Suprapubic skin (tissue), 4 donors: ENCODE data around the gene ZCCHC3. TPM values are rescaled to one million over a fixed set of nuclear protein-coding genes. Genes with fewer than 3 reads are reported as not detected.

Experiments used
- DNase-seq, 2 donors: peaks; one replicate each; pipeline ENCODE4 v3.0.0-alpha.2; 2019; ENCODE audit warnings: low spot score in 2 of 2
- H3K27ac ChIP-seq: fragments of 200-600 bp; sonication (generic); one replicate; pipeline ENCODE4 v1.5.1; 2019
- H3K27me3 ChIP-seq: fragments of 200-600 bp; sonication (generic); one replicate; pipeline ENCODE4 v1.5.1; 2019
- H3K36me3 ChIP-seq: fragments of 200-600 bp; sonication (generic); one replicate; pipeline ENCODE4 v1.5.1; 2019
- H3K4me1 ChIP-seq: fragments of 200-600 bp; sonication (generic); one replicate; pipeline ENCODE4 v1.5.1; 2019
- H3K4me3 ChIP-seq: fragments of 200-600 bp; sonication (generic); one replicate; pipeline ENCODE4 v1.5.1; 2019; ENCODE audit warnings: mild to moderate bottlenecking
- H3K9me3 ChIP-seq: fragments of 200-600 bp; sonication (generic); one replicate; pipeline ENCODE4 v1.5.1; 2019
- EP300 ChIP-seq: sonication (generic); formaldehyde crosslinking; IDR thresholded peaks from one replicate; pipeline ENCODE4 v1.6.1; 2017; ENCODE audit warnings: antibody characterized with exemption
- POLR2A ChIP-seq, 2 donors: fragments of 450-650 bp; IDR thresholded peaks; one replicate each; pipeline ENCODE4 v1.6.1; 2017; ENCODE audit warnings: antibody characterized with exemption in 2 of 2, mild to moderate bottlenecking in 2 of 2, moderate library complexity in 2 of 2
- POLR2AphosphoS5 ChIP-seq, 3 donors: sonication (generic); formaldehyde crosslinking; IDR thresholded peaks; one replicate each; pipeline ENCODE4 v1.6.1; 2017; ENCODE audit warnings: antibody characterized with exemption in 3 of 3
- WGBS: methylation state at CpG from one replicate; pipeline ENCODE4 v1.1.5; 2018; 5-methylcytosine and 5-hydroxymethylcytosine counted together
- total RNA-seq, 4 donors: library from RNA; depleted of rRNA; stranded (reverse); fragments of >200 nt; gene quantifications; one replicate each; pipeline ENCODE4 v1.1.0, GENCODE V29; 2016
- TF ChIP-seq, protein P1 (sequence below), 2 donors: fragments of 200-600 bp in 1 of 2; fragments of 450-650 bp in 1 of 2; sonication (generic) in 1 of 2; IDR thresholded peaks; one replicate each; pipeline ENCODE4 v1.5.1; 2016 to 2019; ENCODE audit warnings: antibody characterized with exemption in 2 of 2, mild to moderate bottlenecking in 1 of 2, moderate library complexity in 1 of 2

The ZCCHC3 gene
- total RNA-seq, 4 donors from 2014 or later = 8.1 to 11.2 (median 8.8) TPM

DNA sequence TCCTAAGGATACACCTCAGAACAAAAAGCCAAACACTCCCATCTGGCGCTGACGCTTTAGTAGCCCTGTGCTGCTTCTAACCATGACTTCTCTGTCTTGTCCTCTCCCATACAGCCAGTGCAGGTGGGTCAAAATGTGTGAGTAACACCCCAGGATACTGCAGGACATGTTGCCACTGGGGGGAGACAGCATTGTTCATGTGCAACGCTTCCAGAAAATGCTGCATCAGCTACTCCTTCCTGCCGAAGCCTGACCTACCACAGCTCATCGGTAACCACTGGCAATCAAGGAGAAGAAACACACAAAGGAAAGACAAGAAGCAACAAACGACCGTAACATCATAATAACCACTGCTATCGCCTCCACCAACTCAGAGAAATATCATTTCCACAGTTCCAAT lies 38.4 kb upstream of the ZCCHC3 start:
- Histone ChIP-seq H3K27me3 (peaks cover 10% of the 10 kb centered on the region), H3K36me3 (no peaks in the 10 kb centered on the region), H3K27ac (no peak overlapping the region), H3K9me3 (no peaks in the 10 kb centered on the region), H3K4me1 (no peaks in the 10 kb centered on the region), H3K4me3 (no peak overlapping the region)
- 62% methylated on average over 8 of the region's 8 CpGs for WGBS
- TF ChIP-seq POLR2AphosphoS5 (IDR thresholded peaks at IDR 0.05) (no peak), EP300 (no peak), POLR2A (IDR thresholded peaks at IDR 0.05) (no peak)
- TF ChIP-seq, protein P1, sequence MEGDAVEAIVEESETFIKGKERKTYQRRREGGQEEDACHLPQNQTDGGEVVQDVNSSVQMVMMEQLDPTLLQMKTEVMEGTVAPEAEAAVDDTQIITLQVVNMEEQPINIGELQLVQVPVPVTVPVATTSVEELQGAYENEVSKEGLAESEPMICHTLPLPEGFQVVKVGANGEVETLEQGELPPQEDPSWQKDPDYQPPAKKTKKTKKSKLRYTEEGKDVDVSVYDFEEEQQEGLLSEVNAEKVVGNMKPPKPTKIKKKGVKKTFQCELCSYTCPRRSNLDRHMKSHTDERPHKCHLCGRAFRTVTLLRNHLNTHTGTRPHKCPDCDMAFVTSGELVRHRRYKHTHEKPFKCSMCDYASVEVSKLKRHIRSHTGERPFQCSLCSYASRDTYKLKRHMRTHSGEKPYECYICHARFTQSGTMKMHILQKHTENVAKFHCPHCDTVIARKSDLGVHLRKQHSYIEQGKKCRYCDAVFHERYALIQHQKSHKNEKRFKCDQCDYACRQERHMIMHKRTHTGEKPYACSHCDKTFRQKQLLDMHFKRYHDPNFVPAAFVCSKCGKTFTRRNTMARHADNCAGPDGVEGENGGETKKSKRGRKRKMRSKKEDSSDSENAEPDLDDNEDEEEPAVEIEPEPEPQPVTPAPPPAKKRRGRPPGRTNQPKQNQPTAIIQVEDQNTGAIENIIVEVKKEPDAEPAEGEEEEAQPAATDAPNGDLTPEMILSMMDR (IDR thresholded peaks at IDR 0.05) = no peak
- no peak for DNase-seq

GRCh38 chr20:259981-260380 lies 37.4 kb upstream of the ZCCHC3 start:
- no peak overlapping the region for H3K27ac ChIP-seq
- no peak overlapping the region for H3K4me3 ChIP-seq
- peaks cover 10% of the 10 kb centered on the region for H3K27me3 ChIP-seq
- TF ChIP-seq POLR2AphosphoS5 (IDR thresholded peaks at IDR 0.05) = no peak
- TF ChIP-seq POLR2A (IDR thresholded peaks at IDR 0.05) = no peak
- TF ChIP-seq, protein P1 (IDR thresholded peaks at IDR 0.05) = no peak
- TF ChIP-seq EP300 = no peak
- no peaks in the 10 kb centered on the region for H3K36me3 ChIP-seq
- no peaks in the 10 kb centered on the region for H3K9me3 ChIP-seq
- no peaks in the 10 kb centered on the region for H3K4me1 ChIP-seq
- DNase-seq = no peak
- whole genome bisulfite sequencing = 78% methylated on average over 2 of the region's 2 CpGs

- Histone ChIP-seq H3K36me3 (no peaks in the 10 kb centered on the region), H3K4me3 (no peak overlapping the region), H3K27me3 (peaks cover 10% of the 10 kb centered on the region), H3K4me1 (peaks cover 5% of the 10 kb centered on the region), H3K9me3 (no peaks in the 10 kb centered on the region), H3K27ac (no peak overlapping the region)
- 83% methylated on average over 9 of the region's 13 CpGs for WGBS
- TF ChIP-seq EP300 = no peak
- TF ChIP-seq POLR2AphosphoS5 (IDR thresholded peaks at IDR 0.05) = no peak
- TF ChIP-seq POLR2A (IDR thresholded peaks at IDR 0.05) = no peak
- TF ChIP-seq, protein P1 (IDR thresholded peaks at IDR 0.05) = no peak
- no peak for DNase-seq
Measured at GRCh38 chr20:263701-264100, 33.7 kb upstream of the ZCCHC3 start.

GRCh38 chr20:266596-267562 lies 30.5 kb upstream of the ZCCHC3 start:
- DNase-seq = peak; percentile 92 to 94
- TF ChIP-seq POLR2A (IDR thresholded peaks at IDR 0.05) (no peak), POLR2AphosphoS5 (IDR thresholded peaks at IDR 0.05) (no peak), EP300 (no peak)
- TF ChIP-seq, protein P1 (IDR thresholded peaks at IDR 0.05) = peak; percentile 88 to 96
- Histone ChIP-seq H3K4me3 (peak overlapping the region; percentile 51), H3K9me3 (no peaks in the 10 kb centered on the region), H3K36me3 (no peaks in the 10 kb centered on the region), H3K27ac (no peak overlapping the region), H3K4me1 (peaks cover 5% of the 10 kb centered on the region), H3K27me3 (peaks cover 10% of the 10 kb centered on the region)
- WGBS = 15% methylated on average over 24 of the region's 43 CpGs

GRCh38 chr20:270517-270916 lies 26.9 kb upstream of the ZCCHC3 start:
- no peak for TF ChIP-seq POLR2A (IDR thresholded peaks at IDR 0.05)
- TF ChIP-seq, protein P1 (IDR thresholded peaks at IDR 0.05) = no peak
- TF ChIP-seq POLR2AphosphoS5 (IDR thresholded peaks at IDR 0.05) = no peak
- no peak for TF ChIP-seq EP300
- DNase-seq = no peak
- Histone ChIP-seq H3K36me3 (no peaks in the 10 kb centered on the region), H3K4me1 (peaks cover 5% of the 10 kb centered on the region), H3K27ac (no peak overlapping the region), H3K4me3 (no peak overlapping the region), H3K27me3 (no peaks in the 10 kb centered on the region), H3K9me3 (no peaks in the 10 kb centered on the region)
- 93% methylated on average over 5 of the region's 5 CpGs for WGBS
